AG10803 (cell line): ENCODE results near the gene ITPR2.
"Not testable (repeated sequence)": the region's sequence is repeated elsewhere in the genome, so short reads cannot be mapped to it uniquely, and the experiment has no call there.

Source experiments
- DNase-seq: peaks from one replicate; pipeline ENCODE4 v3.0.0; 2010; ENCODE audit warnings: low read depth
- H3K4me3 ChIP-seq: 2 replicates; pipeline ENCODE4 v1.5.1; 2011; ENCODE audit warnings: mild to moderate bottlenecking, low read length, control low read depth
- TF ChIP-seq, protein P1 (sequence below): conservative IDR thresholded peaks from 2 replicates; pipeline ENCODE4 v1.5.1; 2011; ENCODE audit warnings: mild to moderate bottlenecking, low read length, control low read depth, inconsistent platforms

Gene ITPR2

DNA sequence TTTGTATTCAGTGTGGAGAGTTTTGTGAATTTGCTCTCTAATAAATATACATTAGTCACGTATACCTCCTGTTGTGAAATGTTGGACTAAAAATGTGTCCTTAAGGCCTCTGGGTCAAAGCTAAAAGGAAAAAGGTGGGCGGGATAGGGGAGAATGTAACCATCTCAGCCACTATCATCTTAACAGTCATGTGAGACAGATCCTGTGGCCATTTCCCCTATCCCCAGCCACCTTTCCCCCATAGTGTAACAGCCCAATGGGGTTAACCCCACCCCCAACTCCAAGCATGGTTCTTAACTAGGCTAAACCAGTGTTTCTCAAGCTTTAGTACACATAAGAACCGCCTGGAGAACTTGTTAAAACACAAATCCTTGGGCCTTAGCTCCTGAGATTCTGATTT, 6.5 kb upstream of the ITPR2 start:
- no peak for DNase-seq
- TF ChIP-seq, protein P1, sequence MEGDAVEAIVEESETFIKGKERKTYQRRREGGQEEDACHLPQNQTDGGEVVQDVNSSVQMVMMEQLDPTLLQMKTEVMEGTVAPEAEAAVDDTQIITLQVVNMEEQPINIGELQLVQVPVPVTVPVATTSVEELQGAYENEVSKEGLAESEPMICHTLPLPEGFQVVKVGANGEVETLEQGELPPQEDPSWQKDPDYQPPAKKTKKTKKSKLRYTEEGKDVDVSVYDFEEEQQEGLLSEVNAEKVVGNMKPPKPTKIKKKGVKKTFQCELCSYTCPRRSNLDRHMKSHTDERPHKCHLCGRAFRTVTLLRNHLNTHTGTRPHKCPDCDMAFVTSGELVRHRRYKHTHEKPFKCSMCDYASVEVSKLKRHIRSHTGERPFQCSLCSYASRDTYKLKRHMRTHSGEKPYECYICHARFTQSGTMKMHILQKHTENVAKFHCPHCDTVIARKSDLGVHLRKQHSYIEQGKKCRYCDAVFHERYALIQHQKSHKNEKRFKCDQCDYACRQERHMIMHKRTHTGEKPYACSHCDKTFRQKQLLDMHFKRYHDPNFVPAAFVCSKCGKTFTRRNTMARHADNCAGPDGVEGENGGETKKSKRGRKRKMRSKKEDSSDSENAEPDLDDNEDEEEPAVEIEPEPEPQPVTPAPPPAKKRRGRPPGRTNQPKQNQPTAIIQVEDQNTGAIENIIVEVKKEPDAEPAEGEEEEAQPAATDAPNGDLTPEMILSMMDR = no peak
- H3K4me3 ChIP-seq = no peak overlapping the region

DNA sequence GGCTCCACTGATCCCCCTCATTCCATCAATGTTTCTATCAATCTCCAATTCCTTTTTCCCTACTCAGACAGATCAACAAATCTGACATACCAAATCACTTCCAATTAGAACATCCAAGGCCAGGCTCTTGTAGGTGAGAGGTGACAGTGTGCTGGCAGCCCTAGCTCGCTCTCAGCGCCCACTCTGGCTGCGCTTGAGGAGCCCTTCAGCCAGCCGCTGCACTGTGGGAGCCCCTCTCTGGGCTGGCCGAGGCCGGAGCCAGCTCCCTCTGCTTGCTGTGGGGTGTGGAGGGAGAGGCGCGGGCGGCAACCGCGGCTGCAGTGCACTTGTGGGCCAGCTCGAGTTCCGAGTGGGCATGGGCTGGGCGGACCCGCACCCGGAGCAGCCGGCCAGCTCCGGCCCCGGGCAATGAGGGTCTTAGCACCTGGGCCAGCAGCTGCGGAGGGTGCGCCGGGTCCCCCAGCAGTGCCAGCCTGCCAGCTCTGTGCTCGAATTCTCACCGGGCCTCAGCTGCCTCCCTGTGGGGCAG, 6.0 kb upstream of the ITPR2 start:
- TF ChIP-seq, protein P1 = no peak
- DNase-seq = no peak
- no peak overlapping the region for H3K4me3 ChIP-seq

DNA sequence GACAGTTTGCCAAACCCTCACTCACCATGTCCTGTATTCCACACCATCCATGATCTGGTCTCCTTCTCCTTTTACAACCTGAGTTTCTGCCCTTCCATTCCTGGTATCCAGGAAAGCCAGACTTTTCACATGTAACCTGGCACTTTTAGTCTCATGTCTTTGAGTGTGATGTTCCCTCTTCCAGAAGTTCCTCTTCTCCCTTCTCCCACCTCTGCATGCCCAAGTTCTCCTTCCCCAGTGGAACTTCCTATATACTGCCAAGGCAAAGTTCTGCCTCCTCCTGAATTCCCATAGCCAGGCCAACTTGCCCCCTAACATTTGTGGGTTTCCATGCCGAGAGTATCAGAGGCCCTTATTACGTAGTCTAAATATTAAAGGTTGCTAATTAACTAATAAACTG, 3.2 kb upstream of the ITPR2 start:
- TF ChIP-seq, protein P1 = no peak
- H3K4me3 ChIP-seq = no peak overlapping the region
- no peak for DNase-seq

DNA sequence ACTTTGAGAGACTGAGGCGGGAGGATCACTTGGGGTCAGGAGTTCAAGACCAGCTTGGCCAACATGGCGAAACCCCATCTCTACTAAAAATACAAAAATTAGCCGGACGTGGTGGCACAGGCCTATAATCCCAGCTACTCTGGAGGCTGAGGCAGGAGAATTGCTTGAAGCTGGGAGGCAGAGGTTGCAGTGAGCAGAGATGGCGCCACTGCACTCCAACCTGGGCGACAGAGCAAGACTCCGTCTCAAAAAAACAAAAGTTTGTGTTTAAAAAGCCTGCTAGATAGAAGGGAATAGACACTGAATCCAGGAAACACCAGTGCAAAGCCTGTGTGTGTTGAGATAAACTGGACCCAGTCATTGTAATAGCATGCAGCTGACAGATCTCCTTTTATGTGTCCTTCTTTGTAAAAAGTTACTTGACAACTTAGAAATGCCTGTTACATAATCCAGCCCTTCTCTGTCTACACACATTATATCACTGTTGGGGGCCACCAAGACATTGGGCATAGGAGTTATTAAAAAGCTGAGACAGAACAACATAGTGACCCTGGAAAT, 1.6 kb upstream of the ITPR2 start:
- DNase-seq, H3K4me3 ChIP-seq: not testable (repeated sequence)

DNA sequence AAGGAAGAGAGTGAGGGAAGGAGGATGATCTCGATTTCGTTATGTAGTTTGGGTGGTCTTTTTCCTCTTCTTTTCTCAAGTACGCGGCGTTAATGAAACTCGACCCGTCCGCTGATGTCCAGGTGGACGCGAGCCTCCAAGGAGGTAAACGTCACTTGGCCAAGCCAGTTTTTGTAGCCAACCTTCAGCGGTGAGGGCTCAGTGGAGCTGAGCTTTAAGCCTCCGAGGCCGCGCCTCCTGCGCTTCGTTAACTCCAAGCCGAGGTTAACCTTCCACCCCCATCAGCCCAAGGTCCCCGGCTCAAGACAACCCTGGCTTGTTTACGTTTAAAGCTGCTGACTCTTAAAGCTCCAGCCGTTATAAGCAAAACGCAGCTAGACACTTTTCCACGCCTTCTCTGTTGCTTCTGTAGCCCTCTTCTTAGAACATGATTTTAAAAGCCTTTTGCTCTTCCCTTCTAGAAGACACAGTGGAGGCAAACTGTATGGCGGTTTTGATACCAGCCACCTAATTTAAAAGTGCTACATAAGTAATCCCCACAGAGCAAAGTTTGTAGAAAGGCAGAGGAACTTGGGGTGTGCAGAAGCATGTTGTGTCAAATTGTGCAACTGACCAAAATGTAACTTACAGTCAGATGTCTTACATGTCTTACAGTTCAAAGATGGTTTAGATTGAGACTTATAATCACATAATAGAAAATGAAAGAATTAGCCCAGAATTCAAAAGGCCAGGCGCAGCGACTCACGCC, 923 bp upstream of the ITPR2 start:
- TF ChIP-seq, protein P1 = no peak
- DNase-seq = no peak
- H3K4me3 ChIP-seq = peak overlapping the region; percentile 67

DNA sequence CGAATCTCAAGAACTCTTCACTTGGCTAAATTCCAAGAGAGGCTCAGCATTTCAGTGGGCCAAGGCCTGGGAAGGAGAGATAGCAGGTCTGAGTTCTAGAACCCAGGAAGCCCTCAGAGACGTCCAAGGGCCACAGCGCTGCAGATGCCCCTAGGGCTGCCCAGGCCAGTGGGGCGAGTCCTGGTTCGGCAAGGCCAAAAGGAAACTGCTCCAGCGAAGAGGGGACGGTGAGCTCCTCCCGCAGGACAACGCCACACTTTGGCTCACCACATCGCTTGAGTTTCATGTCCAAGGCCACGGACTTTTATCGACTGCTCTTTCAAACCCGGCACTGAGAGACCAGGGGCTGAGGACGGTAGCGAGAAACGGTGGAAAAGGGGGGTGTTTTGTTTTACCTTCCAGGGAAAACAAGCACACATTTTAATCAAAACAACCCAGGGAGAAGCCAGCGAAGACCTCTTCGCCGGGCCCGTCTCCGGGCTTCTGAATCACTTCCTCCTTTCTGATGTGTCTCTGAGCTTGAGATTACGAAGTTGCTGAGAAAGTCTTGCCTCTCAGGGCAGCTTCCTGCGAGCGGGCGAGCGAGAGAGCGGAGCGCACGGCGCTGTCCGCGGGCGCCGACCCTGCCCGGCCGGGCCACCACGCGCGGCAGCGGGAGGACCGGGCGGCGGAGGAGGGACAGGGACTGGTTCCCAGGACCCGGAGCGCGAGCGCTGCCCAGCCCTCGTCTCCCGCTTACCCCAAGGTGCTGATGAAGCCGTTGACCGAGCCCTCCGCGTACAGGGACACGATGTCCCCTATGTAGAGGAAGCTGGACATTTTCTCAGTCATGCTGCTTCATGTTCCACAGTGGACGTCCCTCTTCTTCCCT, 808 bp downstream of the ITPR2 start:
- H3K4me3 ChIP-seq = peak overlapping the region; percentile 91
- TF ChIP-seq, protein P1 = peak; percentile 14; the same call in 1 of the 2 replicates
- peak; percentile 75 for DNase-seq

DNA sequence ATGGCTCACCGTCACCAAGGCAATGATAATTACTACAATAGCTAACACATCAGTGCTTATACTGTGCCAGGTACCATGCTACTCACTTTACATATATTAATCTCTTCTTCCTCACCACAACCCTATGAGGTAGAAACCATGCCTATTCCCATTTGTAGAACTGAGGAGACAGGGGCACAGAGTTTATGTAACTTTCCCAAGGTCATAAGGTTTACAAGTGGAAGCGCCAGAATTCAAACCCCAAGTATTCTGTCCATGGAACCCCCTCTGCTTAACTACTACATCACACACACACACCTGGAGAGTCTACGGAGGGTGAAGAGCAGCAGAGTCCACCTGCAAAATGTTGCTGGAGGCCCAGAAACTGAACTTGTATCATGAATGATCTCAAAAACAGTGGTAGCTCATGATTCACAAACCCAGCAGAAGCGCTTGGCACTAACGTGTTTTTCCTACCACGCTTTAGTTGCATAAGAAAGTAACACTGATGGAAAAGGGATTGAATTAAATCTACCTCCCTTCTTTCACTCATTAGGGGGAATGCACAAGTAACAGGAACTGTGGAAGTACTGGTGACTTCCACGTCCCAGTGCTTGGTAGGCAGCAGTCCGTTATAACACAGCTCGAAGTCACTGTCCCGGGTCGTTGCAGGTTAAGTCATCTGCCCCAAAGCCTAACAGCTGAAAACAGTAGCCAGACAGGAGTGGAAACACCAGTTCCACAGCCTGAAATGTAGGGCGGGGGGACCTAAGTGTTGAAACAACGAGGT, 2.0 kb downstream of the ITPR2 start:
- no peak for DNase-seq
- TF ChIP-seq, protein P1 = no peak
- no peak overlapping the region for H3K4me3 ChIP-seq
